Ramos (cell line): ENCODE results near the gene ULK4.
"Not testable (repeated sequence)": the region's sequence is repeated elsewhere in the genome, so short reads cannot be mapped to it uniquely, and the experiment has no call there.

ENCODE experiments used
- in situ Hi-C: fragments of 300-500 bp; cut with MboI; formaldehyde crosslinking; loops from one replicate; pipeline ENCODE4 v1.14.3; 2022; ENCODE audit warnings: low sequenced_read_pairs; ENCODE audit not compliant: unreplicated experiment

Gene ULK4

GRCh38 chr3:41295740-41296139, 666.2 kb downstream of the ULK4 start:
- in situ Hi-C loops = no loop called here

- in situ Hi-C loops = no loop called here
These were observed 668.7 kb downstream of the ULK4 start for GRCh38 chr3:41293169-41293681.

- in situ Hi-C loops = no loop called here
These were observed 671.2 kb downstream of the ULK4 start for GRCh38 chr3:41290736-41291135.

GRCh38 chr3:41290306-41290705, 671.6 kb downstream of the ULK4 start:
- in situ Hi-C loops = no loop called here

DNA sequence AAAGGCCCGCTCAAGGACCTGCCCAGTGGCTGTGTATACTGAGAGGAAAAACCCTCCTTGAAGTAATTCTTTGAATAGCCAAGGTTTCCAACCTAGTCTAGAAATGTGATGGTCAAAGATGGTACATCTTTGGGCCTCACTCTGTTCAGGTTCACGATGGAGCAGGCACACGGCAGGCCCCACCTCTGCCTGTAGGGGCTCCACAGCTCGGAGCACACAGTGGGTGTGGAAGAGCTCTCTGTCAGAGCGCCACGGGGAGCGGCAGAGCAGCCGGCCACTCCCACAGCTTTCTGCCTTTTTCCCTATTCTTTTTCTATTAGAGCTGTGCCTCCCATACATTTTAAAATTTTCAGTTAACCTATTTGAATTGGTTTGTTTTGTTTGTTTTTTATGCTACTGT, 673.1 kb downstream of the ULK4 start:
- in situ Hi-C loops = no loop called here

DNA sequence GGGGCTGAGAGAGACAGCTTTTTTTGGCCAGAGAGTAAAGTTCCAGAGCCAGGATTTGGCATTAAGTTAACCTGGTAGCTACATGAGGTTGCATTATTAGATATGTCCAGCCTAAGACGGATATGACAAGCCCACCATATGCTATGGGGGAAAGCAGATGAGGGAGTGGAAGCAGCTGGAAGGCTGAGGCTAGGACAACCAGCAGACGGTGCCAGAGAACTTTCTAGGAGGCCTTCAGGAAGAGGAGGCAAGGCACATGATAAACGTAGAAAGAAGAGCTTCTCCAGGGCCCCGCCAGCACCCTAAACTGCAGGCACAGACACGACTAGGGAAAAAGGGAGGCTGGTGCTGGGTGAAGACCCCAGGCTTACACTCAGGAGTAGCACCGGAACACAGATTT, 675.6 kb downstream of the ULK4 start:
- in situ Hi-C loops = no loop called here

DNA sequence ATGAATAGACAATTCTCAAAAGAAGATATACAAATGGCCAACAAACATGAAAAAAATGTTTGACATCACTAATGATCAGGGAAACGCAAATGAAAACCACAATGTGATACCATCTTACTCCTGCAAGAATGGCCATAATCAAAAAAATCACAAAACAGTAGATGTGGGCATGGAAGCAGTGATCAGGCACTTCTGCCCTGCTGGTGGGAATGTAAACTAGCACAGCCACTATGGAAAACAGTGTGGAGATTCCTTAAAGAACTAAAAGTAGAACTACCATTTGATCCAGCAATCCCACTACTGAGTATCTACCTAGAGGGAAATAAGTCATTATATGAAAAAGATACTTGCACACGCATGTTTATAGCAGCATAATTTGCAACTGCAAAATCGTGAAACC, 677.0 kb downstream of the ULK4 start:
- in situ Hi-C loops = not testable (repeated sequence)

DNA sequence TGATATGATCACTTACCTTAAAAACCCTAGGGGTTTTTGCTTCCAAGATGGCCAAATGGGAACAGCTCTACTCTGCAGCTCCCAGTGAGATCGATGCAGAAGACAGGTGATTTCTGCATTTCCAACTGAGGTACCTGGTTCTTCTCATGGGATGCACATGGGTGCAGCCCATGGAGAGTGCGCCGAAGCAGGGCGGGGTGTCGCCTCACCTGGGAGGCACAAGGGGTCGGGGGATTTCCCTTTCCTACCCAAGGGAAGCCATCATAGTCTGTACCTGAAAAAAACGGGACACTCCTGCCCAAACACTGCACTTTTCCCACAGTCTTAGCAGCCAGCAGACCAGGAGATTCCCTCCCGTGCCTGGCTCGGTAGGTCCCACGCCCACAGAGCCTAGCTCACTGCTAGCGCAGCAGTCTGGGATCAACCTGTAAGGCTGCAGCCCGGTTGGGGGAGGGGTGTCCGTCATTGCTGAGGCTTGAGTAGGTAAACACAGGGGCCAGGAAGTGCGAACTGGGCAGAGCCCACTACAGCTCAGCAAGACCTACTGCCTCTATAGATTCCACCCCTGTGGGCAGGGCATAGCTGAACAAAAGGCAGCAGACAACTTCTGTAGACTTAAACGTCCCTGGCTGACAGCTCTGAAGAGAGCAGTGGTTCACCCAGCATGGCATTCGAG, 684.0 kb downstream of the ULK4 start:
- in situ Hi-C loops = no loop called here

GRCh38 chr3:41276191-41276590, 685.7 kb downstream of the ULK4 start:
- in situ Hi-C loops = no loop called here

DNA sequence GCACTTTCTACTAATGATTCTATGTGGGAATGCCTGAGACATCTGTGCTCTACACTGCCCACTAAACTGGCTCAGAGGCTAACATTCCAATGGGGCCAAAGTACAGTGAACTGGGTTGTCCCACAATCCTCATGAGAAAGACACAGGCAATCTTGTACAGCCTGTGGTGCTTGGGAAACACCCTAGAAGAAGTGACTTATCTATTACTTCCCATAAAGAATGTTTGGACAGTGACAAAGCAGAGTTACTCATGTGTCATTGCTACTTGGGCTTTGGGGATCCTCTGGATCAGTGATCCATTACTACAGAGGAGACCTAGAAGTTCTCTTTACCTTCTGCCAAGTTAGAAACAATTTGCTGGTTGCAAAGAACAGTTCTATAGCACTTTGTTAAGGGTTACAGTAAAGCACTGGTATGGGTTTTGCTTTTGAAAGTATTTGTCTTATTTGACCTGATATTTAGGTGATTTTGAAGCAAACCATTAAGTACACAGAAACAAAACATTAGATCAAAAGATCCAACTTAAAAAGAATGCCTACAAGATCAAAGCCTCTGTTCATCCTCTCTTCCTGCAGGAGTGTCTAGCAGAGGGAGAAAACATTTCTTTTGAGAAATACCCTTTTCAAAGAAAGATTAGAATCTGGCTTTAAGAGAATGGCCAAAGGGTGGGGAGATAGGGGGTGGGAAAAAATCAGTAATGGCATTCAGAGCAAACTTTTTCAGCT, 686.8 kb downstream of the ULK4 start:
- in situ Hi-C loops = no loop called here

- in situ Hi-C loops = no loop called here
These were observed 689.2 kb downstream of the ULK4 start for GRCh38 chr3:41272667-41273066.

DNA sequence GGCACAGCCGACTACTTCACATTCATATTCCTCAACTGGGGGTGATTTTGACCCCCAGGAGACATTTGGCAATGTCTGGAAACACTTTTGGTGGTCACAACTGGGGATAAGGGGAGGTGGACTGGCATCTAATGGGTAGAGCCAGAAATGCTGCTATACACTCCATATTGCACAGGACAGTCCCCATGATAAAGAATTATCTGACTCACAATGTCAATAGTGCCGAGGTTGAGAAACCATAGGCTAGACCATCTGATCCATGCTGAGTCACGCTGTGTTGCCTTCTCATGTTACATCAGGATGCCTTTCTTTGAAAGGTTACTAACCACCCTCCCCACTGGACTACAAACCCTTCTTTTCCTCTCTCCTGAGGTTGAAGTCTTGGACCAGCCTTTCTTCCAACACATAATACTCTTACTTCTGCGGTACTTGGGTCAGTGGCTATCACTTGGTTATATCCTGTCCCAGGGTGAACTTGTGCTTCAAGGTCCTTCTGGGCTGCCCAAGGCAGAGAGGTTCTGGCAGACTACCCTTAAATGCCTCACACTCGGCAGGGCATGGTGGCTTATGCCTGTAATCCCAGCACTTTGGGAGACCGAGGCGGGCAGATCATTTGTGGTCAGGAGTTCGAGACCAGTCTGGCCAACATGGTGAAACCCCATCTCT, 693.8 kb downstream of the ULK4 start:
- in situ Hi-C loops = no loop called here

- in situ Hi-C loops = no loop called here
These were observed 696.1 kb downstream of the ULK4 start for GRCh38 chr3:41265823-41266273.

DNA sequence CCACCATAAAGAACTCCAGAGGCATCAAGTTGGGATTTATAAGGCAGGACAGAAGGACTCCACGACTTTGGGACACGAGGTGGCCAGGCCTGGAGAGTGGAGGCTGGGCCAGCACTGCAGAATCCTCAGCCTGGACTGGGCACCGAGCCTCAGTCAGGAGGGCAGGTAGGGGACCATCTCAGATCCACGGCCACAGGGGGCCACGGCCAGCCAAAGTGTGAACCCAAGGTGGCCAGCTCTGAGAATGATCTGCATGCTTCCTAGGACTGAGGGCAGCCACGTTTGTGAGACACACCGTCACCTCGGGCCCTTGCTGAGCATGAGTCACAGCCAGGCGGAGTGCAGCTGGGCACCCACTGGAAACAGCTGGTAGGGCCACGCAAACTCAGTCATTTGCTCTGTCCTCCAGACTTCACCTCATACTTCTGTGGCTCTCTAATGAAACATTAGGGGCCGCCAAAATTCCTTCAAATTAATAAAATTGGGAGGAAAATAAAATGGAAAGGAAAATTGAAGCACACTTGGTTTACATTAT, 696.8 kb downstream of the ULK4 start:
- in situ Hi-C loops = no loop called here

DNA sequence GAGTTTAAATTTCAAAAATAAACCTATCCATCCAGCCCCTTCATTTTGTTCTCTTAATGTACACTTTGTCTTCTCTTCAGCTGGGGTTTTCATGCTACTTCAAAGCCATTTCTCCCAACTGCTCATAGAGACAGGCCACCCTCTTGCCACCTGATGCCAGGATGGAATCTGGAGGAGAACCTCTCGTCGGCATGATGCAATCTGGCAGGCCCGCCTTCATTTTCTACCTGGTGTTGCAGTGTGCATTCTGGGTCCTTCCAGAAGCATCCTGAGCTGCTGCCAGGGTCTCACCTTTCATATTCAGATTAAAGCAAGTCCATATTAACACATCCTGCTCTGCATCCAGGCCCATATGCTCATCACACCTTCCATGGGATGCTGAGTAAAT, 701.8 kb downstream of the ULK4 start:
- in situ Hi-C loops = no loop called here

DNA sequence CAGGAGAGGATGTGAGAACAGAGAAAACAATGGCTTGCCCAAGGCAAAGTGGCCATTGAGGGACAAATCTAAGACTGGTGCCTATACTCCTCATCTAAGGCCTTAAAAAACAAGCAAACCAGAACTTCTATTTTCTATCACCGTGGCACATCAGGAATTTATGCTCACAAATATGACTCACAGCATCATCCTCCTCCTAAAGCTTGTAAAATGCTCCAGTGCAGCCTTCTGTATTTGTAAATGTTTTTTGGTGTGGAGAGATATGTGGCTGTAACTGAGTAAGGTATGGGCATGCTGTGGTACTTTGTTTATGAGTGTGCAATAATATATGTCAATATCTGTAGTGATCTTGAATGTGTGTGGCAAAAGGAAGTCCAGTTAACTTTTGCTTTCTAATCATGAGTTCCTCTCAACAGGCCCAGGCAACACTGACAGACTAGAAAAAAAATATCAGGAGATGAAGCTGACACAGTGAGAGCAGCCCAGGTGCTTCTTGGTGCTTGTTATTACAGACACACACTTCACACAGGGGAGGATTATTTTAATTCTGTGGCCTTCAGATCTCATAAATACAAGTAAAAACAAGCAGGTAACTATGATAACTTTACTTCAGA, 702.3 kb downstream of the ULK4 start:
- in situ Hi-C loops = no loop called here

DNA sequence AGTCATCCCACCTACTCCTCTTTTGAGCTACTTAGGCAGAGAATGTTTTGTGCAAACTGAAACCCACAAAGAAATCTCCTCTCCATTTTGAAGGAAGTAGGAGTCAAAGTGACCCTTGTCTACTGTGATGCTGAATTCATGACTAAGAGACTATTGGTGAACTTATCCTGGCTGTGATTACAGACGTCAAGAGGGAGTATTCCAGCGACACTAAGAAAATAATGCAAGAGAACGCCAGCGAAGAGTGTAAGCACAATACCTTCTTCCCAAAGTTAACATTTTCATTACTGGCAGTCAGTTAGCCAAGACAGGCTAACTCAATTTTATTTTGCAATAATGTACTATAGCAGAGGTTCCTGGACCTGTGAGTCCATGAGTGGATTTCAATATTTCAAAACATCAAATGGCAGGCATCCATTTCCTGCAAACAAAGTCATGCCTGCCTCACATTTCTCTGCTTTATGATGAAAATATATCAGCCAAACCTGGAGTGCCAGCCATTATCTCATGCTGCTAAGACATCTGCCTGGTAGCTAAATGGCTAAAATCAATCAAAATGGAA, 703.6 kb downstream of the ULK4 start:
- in situ Hi-C loops = no loop called here

DNA sequence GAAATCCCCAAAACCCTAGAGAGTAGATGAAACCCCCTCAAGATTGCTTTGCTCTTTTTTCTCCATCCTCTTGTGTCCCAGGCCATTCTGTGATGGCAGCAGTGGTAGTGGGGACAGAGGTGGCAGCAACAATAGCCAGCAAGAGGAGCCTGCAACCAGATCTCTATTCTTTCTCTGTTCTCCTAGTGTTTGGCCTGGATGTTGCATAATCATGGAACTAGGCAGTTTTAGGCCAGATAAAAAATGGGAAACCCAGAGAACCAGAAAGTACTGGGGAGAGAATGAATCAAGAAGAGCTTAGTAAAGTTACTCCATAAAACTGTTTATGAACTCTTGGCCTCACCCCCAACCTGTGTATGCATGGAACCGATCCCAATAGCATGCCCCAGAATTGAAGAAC, 710.3 kb downstream of the ULK4 start:
- in situ Hi-C loops = no loop called here

GRCh38 chr3:41250825-41251224, 711.1 kb downstream of the ULK4 start:
- in situ Hi-C loops = no loop called here

DNA sequence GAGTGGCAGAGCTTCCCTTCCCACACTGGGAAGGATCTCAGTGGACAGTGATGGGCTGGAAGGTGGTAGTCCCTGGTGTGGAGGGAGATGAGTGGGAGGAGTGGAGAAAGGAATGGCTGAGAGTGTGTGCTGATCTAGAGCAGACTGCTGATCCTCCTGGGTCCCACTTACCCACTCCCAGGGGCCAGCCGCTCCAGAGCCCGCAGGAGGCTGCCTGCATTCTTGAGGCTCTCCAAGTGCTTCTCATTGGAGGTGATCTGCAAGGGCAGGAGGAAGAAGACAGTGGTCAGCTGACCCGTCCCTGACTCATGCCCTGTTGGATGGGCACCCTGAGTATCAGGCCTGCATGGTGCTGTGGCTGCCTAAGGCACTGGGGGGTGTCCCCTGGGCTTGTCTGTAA, 712.6 kb downstream of the ULK4 start:
- in situ Hi-C loops = no loop called here
